GM06990 (cell line): ENCODE measurements around the gene ZFHX3.

ENCODE experiments used
- DNase-seq: peaks from one replicate; pipeline ENCODE4 v3.0.0-alpha.2; 2011; ENCODE audit not compliant: insufficient read length; ENCODE audit errors: extremely low read depth
- H3K27me3 ChIP-seq: replicated peaks from 2 replicates; pipeline ENCODE4 v1.6.0; 2011; ENCODE audit warnings: low read length; ENCODE audit not compliant: control insufficient read depth, insufficient read depth
- H3K36me3 ChIP-seq: 2 replicates; pipeline ENCODE4 v1.5.1; 2011; ENCODE audit warnings: low read length; ENCODE audit not compliant: control insufficient read depth, insufficient read depth
- H3K4me3 ChIP-seq: replicated peaks from 2 replicates; pipeline ENCODE4 v1.5.1; 2011; ENCODE audit warnings: low read depth, mild to moderate bottlenecking, control low read depth, low read length
- TF ChIP-seq, protein P1 (sequence below): IDR thresholded peaks from 2 replicates; pipeline ENCODE4 v1.5.1; 2011; ENCODE audit warnings: low read length, control low read depth, mild to moderate bottlenecking, inconsistent platforms; ENCODE audit not compliant: insufficient read depth, poor library complexity, severe bottlenecking

ZFHX3 gene

GRCh38 chr16:72739577-72739976 is 308.4 kb downstream of the ZFHX3 start:
- TF ChIP-seq, protein P1, sequence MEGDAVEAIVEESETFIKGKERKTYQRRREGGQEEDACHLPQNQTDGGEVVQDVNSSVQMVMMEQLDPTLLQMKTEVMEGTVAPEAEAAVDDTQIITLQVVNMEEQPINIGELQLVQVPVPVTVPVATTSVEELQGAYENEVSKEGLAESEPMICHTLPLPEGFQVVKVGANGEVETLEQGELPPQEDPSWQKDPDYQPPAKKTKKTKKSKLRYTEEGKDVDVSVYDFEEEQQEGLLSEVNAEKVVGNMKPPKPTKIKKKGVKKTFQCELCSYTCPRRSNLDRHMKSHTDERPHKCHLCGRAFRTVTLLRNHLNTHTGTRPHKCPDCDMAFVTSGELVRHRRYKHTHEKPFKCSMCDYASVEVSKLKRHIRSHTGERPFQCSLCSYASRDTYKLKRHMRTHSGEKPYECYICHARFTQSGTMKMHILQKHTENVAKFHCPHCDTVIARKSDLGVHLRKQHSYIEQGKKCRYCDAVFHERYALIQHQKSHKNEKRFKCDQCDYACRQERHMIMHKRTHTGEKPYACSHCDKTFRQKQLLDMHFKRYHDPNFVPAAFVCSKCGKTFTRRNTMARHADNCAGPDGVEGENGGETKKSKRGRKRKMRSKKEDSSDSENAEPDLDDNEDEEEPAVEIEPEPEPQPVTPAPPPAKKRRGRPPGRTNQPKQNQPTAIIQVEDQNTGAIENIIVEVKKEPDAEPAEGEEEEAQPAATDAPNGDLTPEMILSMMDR = no peak

DNA sequence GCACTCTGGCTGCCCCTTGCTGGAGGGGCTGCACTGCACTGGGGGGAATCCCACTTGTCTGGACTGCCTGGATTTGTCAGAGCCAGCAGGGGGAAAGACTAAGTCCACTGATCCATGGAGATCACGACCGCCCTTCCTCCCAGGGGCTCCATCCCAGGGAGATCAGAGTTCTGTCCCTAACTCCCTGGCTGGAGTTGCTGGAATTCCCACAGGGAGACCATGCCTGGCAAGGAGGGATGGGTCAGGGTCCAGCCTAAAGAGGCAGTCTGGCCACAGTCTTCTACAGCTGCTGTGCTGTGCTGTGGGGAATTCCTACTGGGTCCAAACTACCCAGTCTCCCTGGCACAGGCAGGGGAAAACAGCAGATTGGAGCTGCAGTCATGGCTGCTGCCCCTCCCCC is 311.9 kb downstream of the ZFHX3 start:
- Histone ChIP-seq H3K4me3 (no peak overlapping the region), H3K27me3 (no peaks in the 10 kb centered on the region), H3K36me3 (no peaks in the 10 kb centered on the region)
- TF ChIP-seq, protein P1 = no peak
- DNase-seq = no peak

More at GRCh38 chr16:72739577-72739976, 308.4 kb downstream of the ZFHX3 start:
- no peaks in the 10 kb centered on the region for H3K36me3 ChIP-seq
- no peak for DNase-seq
- no peaks in the 10 kb centered on the region for H3K27me3 ChIP-seq
- no peak overlapping the region for H3K4me3 ChIP-seq
